Gastroesophageal sphincter (tissue), 4 donors: ENCODE results near the gene C1orf232. TPM values are rescaled to one million over a fixed set of nuclear protein-coding genes. Genes with fewer than 3 reads are reported as not detected.

Experiments
- ATAC-seq: fragments of 150-250 bp; one replicate; pipeline ENCODE4 v1.9.1; 2016; ENCODE audit warnings: mild to moderate bottlenecking, moderate library complexity
- H3K27ac ChIP-seq, 4 donors: fragments of 200-600 bp; sonication (generic) in 3 of 4; 1 replicate in 3 of 4; 2 replicates in 1 of 4; pipeline ENCODE4 v1.5.1; 2016 to 2019
- H3K27me3 ChIP-seq: fragments of 200-600 bp; sonication (generic); one replicate; pipeline ENCODE4 v1.5.1; 2019
- H3K36me3 ChIP-seq, 2 donors: fragments of 200-600 bp; sonication (generic); one replicate each; pipeline ENCODE4 v1.5.1; 2019; ENCODE audit warnings: control low read depth in 1 of 2
- H3K4me1 ChIP-seq, 3 donors: fragments of 200-600 bp; sonication (generic); 1 replicate in 2 of 3; 2 replicates in 1 of 3; pipeline ENCODE4 v1.5.1; 2016 to 2019; ENCODE audit warnings: control low read depth in 2 of 3
- H3K4me3 ChIP-seq, 2 donors: fragments of 200-600 bp; sonication (generic); one replicate each; pipeline ENCODE4 v1.5.1; 2019; ENCODE audit warnings: mild to moderate bottlenecking in 1 of 2, moderate library complexity in 1 of 2
- H3K9me3 ChIP-seq, 3 donors: fragments of 200-600 bp; sonication (generic); one replicate each; pipeline ENCODE4 v1.5.1; 2017 to 2019; ENCODE audit warnings: control low read depth in 2 of 3
- CTCF ChIP-seq, 4 experiments: fragments of 200-600 bp in 2 of 4; fragments of 450-650 bp in 2 of 4; sonication (generic) in 1 of 4; IDR thresholded peaks; one replicate each; pipeline ENCODE4 v1.5.1; 2017 to 2019; ENCODE audit warnings: antibody characterized with exemption in 4 of 4, mild to moderate bottlenecking in 2 of 4, moderate library complexity in 2 of 4
- EP300 ChIP-seq: sonication (generic); formaldehyde crosslinking; IDR thresholded peaks from one replicate; pipeline ENCODE4 v1.6.1; 2017; ENCODE audit warnings: antibody characterized with exemption, mild to moderate bottlenecking
- POLR2A ChIP-seq, 2 donors: fragments of 450-650 bp; IDR thresholded peaks; one replicate each; pipeline ENCODE4 v1.6.1; 2017; ENCODE audit warnings: antibody characterized with exemption in 2 of 2, mild to moderate bottlenecking in 2 of 2, moderate library complexity in 1 of 2
- POLR2AphosphoS5 ChIP-seq: sonication (generic); formaldehyde crosslinking; IDR thresholded peaks from one replicate; pipeline ENCODE4 v1.6.1; 2017; ENCODE audit warnings: antibody characterized with exemption
- WGBS, 2 donors: methylation state at CpG; one replicate each; pipeline ENCODE4 v1.1.5; 2018; ENCODE audit warnings: low coverage in 1 of 2; 5-methylcytosine and 5-hydroxymethylcytosine counted together
- total RNA-seq, 4 donors: library from RNA; depleted of rRNA; stranded (reverse); fragments of >200 nt; gene quantifications; one replicate each; pipeline ENCODE4 v1.1.0, GENCODE V29; 2016

The C1orf232 gene
- total RNA-seq, 4 donors from 2014 or later, result not detected

- TF ChIP-seq POLR2AphosphoS5, result no peak
- no peak for TF ChIP-seq EP300
- TF ChIP-seq POLR2A (IDR thresholded peaks at IDR 0.05), result no peak
- no peak for TF ChIP-seq CTCF (IDR thresholded peaks at IDR 0.05)
- no peaks in the 10 kb centered on the region for H3K36me3 ChIP-seq
Measured at GRCh38 chr1:26182383-26182696, 13.6 kb upstream of the C1orf232 start.

GRCh38 chr1:26181586-26182382 is 13.0 kb upstream of the C1orf232 start:
- TF ChIP-seq POLR2A (IDR thresholded peaks at IDR 0.05) (no peak), POLR2AphosphoS5 (no peak), EP300 (no peak), CTCF (IDR thresholded peaks at IDR 0.05) (no peak)
- WGBS, 2 donors, result 57 to 76% methylated on average over 3 of the region's 9 CpGs
- H3K4me3 ChIP-seq, result no peak overlapping the region

More at GRCh38 chr1:26182383-26182696, 13.6 kb upstream of the C1orf232 start:
- H3K9me3 ChIP-seq, result no peaks in the 10 kb centered on the region
- no CpG with 5 or more reads among the region's 7 CpGs for WGBS, 2 donors
- no peak for ATAC-seq
- H3K27me3 ChIP-seq, result no peaks in the 10 kb centered on the region
- H3K4me1 ChIP-seq, result no peaks in the 10 kb centered on the region
- H3K4me3 ChIP-seq, result no peak overlapping the region
- H3K27ac ChIP-seq, result no peak overlapping the region

GRCh38 chr1:26180010-26180506 is 11.3 kb upstream of the C1orf232 start:
- Histone ChIP-seq H3K27ac (no peak overlapping the region), H3K4me1 (no peaks in the 10 kb centered on the region), H3K36me3 (no peaks in the 10 kb centered on the region), H3K27me3 (no peaks in the 10 kb centered on the region), H3K4me3 (no peak overlapping the region), H3K9me3 (no peaks in the 10 kb centered on the region)
- 80 to 89% methylated on average over 2 to 3 of the region's 4 CpGs for WGBS, 2 donors
- no peak for ATAC-seq
- TF ChIP-seq POLR2AphosphoS5 (no peak), EP300 (no peak)

More at GRCh38 chr1:26181586-26182382, 13.0 kb upstream of the C1orf232 start:
- Histone ChIP-seq H3K9me3 (no peaks in the 10 kb centered on the region), H3K4me1 (no peaks in the 10 kb centered on the region), H3K27ac (no peak overlapping the region), H3K27me3 (no peaks in the 10 kb centered on the region), H3K36me3 (no peaks in the 10 kb centered on the region)
- ATAC-seq, result no peak

- Histone ChIP-seq H3K36me3 (no peaks in the 10 kb centered on the region), H3K27me3 (no peaks in the 10 kb centered on the region), H3K9me3 (no peaks in the 10 kb centered on the region), H3K4me3 (no peak within 1 kb of the TSS), H3K27ac (no peak within 1 kb of the TSS), H3K4me1 (no peaks in the 10 kb centered on the region)
- no peak for ATAC-seq
- TF ChIP-seq POLR2AphosphoS5 (no peak), EP300 (no peak), CTCF (IDR thresholded peaks at IDR 0.05) (no peak), POLR2A (IDR thresholded peaks at IDR 0.05) (no peak)
- WGBS, 2 donors, result 0 to 37% methylated on average over 1 to 3 of the region's 21 CpGs
Measured at GRCh38 chr1:26177182-26177684, 8.5 kb upstream of the C1orf232 start, which contains the start of gene CNKSR1. Gene CNKSR1 (plus strand): TSS chr1:26177491. CDS start chr1:26177548, 57 bp downstream.

GRCh38 chr1:26175346-26175745 is 6.6 kb upstream of the C1orf232 start:
- ATAC-seq, result no peak
- 88 to 91% methylated on average over 3 to 8 of the region's 8 CpGs for WGBS, 2 donors
- Histone ChIP-seq H3K9me3 (no peaks in the 10 kb centered on the region), H3K27me3 (no peaks in the 10 kb centered on the region), H3K4me3 (no peak overlapping the region), H3K36me3 (peaks cover 0 to 11% of the 10 kb centered on the region in 2 donors), H3K27ac (no peak overlapping the region), H3K4me1 (peaks cover 3 to 12% (median 8%) of the 10 kb centered on the region in 3 donors)
- TF ChIP-seq EP300 (no peak), POLR2A (IDR thresholded peaks at IDR 0.05) (no peak)
